Sigmoid colon (tissue), 7 donors: ENCODE results near the gene UGT1A6. TPM values are rescaled to one million over a fixed set of nuclear protein-coding genes. Genes with fewer than 3 reads are reported as not detected.
"Not testable (repeated sequence)": the region's sequence is repeated elsewhere in the genome, so short reads cannot be mapped to it uniquely, and the experiment has no call there.

Source experiments
- DNase-seq: peaks from one replicate; pipeline ENCODE4 v3.0.0-alpha.2; 2019
- H3K27ac ChIP-seq, 4 donors: fragments of 200-600 bp; sonication (generic); one replicate each; pipeline ENCODE4 v1.5.1; 2016 to 2019; ENCODE audit warnings: mild to moderate bottlenecking in 1 of 4
- H3K27me3 ChIP-seq, 3 donors: fragments of 200-600 bp; sonication (generic); one replicate each; pipeline ENCODE4 v1.5.1; 2019; ENCODE audit warnings: mild to moderate bottlenecking in 1 of 3
- H3K36me3 ChIP-seq, 4 donors: fragments of 200-600 bp; sonication (generic); one replicate each; pipeline ENCODE4 v1.5.1; 2016 to 2019
- H3K4me1 ChIP-seq, 4 donors: fragments of 200-600 bp; sonication (generic); one replicate each; pipeline ENCODE4 v1.5.1; 2017 to 2019
- H3K4me3 ChIP-seq, 4 donors: fragments of 200-600 bp; sonication (generic); one replicate each; pipeline ENCODE4 v1.5.1; 2017 to 2019; ENCODE audit warnings: mild to moderate bottlenecking in 2 of 4, moderate library complexity in 1 of 4
- H3K9me3 ChIP-seq, 4 donors: fragments of 200-600 bp in 3 of 4; sonication (generic) in 3 of 4; one replicate each; pipeline versions ENCODE4 v1.5.1 to v1.6.1; 2013 to 2019
- EP300 ChIP-seq, 4 donors: sonication (generic); formaldehyde crosslinking; IDR thresholded peaks; one replicate each; pipeline ENCODE4 v1.6.1; 2017; ENCODE audit warnings: antibody characterized with exemption in 4 of 4
- POLR2A ChIP-seq, 2 donors: fragments of 450-650 bp; IDR thresholded peaks; one replicate each; pipeline ENCODE4 v1.6.1; 2016; ENCODE audit warnings: antibody characterized with exemption in 2 of 2, mild to moderate bottlenecking in 2 of 2, moderate library complexity in 2 of 2
- POLR2AphosphoS5 ChIP-seq, 4 donors: sonication (generic); formaldehyde crosslinking; IDR thresholded peaks; one replicate each; pipeline ENCODE4 v1.6.1; 2017; ENCODE audit warnings: antibody characterized with exemption in 4 of 4
- WGBS, 2 donors: extraction: QIAGEN DNeasy Blood & Tissue Kit; methylation state at CpG; one replicate each; pipeline ENCODE4 v1.1.7; 2013; 5-methylcytosine and 5-hydroxymethylcytosine counted together
- intact Hi-C: fragments of 100-400 bp; cut with DNase I; formaldehyde crosslinking; loops from one replicate; pipeline ENCODE4 v1.15.1; 2023
- polyA plus RNA-seq, 3 donors: library from polyadenylated mRNA; stranded (reverse); fragments of 200-250 nt; gene quantifications; one replicate each; pipeline ENCODE4 v1.2.3, GENCODE V29; 2013
- total RNA-seq, 4 donors: library from RNA; depleted of rRNA; stranded (reverse); fragments of >200 nt; gene quantifications; one replicate each; pipeline ENCODE4 v1.1.0, GENCODE V29; 2016
- TF ChIP-seq, protein P1 (sequence below), 4 experiments: fragments of 450-650 bp in 3 of 4; fragments of 200-600 bp in 1 of 4; IDR thresholded peaks; one replicate each; pipeline ENCODE4 v1.5.1; 2016 to 2019; ENCODE audit warnings: antibody characterized with exemption in 4 of 4, mild to moderate bottlenecking in 3 of 4, moderate library complexity in 2 of 4
- donor health status: healthy with polysubstance abuse.
- donor health status: Bipolar disorder and iron deficiency.
- donor health status: healthy.

Gene UGT1A6
- total and polyA plus RNA-seq, 7 donors = 3.0 TPM; not detected in 6

GRCh38 chr2:233698740-233699139 is 6.0 kb downstream of the UGT1A6 start:
- intact Hi-C loops = no loop called here
- TF ChIP-seq POLR2AphosphoS5 (IDR thresholded peaks at IDR 0.05) (no peak), POLR2A (IDR thresholded peaks at IDR 0.05) (no peak), EP300 (IDR thresholded peaks at IDR 0.05) (no peak)
- TF ChIP-seq, protein P1, sequence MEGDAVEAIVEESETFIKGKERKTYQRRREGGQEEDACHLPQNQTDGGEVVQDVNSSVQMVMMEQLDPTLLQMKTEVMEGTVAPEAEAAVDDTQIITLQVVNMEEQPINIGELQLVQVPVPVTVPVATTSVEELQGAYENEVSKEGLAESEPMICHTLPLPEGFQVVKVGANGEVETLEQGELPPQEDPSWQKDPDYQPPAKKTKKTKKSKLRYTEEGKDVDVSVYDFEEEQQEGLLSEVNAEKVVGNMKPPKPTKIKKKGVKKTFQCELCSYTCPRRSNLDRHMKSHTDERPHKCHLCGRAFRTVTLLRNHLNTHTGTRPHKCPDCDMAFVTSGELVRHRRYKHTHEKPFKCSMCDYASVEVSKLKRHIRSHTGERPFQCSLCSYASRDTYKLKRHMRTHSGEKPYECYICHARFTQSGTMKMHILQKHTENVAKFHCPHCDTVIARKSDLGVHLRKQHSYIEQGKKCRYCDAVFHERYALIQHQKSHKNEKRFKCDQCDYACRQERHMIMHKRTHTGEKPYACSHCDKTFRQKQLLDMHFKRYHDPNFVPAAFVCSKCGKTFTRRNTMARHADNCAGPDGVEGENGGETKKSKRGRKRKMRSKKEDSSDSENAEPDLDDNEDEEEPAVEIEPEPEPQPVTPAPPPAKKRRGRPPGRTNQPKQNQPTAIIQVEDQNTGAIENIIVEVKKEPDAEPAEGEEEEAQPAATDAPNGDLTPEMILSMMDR (IDR thresholded peaks at IDR 0.05) = no peak
- Histone ChIP-seq H3K4me1 (no peaks in the 10 kb centered on the region), H3K27ac (no peak overlapping the region), H3K9me3 (no peaks in the 10 kb centered on the region), H3K36me3 (no peaks in the 10 kb centered on the region), H3K27me3 (no peaks in the 10 kb centered on the region), H3K4me3 (no peak overlapping the region)
- no peak for DNase-seq
- WGBS, 2 donors = 80 to 89% methylated on average over 4 of the region's 4 CpGs

DNA sequence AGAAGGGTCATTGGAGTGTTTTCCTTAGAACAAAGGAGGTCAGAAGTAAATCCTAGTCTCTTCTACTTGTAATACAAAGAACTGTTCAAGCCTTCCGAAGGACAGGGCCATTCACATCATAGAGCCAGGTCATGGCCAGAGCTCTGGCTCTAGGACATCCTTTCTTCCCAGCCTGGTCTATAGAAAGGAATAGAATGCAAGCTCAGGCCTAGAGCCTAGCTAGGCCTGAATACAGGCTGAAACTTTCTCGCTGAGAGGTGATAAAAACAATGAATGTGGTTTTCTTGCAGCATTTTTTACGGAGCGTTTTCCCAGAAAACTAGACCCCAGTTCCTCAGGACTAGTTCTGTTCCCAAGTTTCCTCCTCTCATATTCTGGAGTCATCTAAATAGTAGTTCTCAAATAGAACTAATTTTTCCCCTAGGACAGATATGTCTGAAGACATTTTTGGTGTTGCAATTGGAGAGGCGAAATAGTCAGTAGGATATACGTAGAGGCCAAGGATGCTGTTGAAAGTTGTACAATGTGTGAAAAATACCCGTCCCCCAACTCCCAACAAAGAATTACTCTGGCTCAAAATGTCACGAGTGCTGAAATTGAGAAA is 6.8 kb downstream of the UGT1A6 start:
- Histone ChIP-seq H3K9me3 (no peaks in the 10 kb centered on the region), H3K27ac (no peak overlapping the region), H3K4me1 (no peaks in the 10 kb centered on the region), H3K36me3 (no peaks in the 10 kb centered on the region), H3K4me3 (no peak overlapping the region), H3K27me3 (no peaks in the 10 kb centered on the region)
- DNase-seq = no peak
- intact Hi-C loops = no loop called here
- 88 to 91% methylated on average over 8 of the region's 8 CpGs for WGBS, 2 donors
- TF ChIP-seq EP300 (IDR thresholded peaks at IDR 0.05) (no peak), POLR2A (IDR thresholded peaks at IDR 0.05) (no peak), POLR2AphosphoS5 (IDR thresholded peaks at IDR 0.05) (no peak)
- TF ChIP-seq, protein P1 (IDR thresholded peaks at IDR 0.05) = no peak

- intact Hi-C loops = no loop called here
- no peak overlapping the region for H3K4me3 ChIP-seq
These were observed 7.4 kb downstream of the UGT1A6 start for GRCh38 chr2:233700028-233700635.

GRCh38 chr2:233700842-233701241 is 8.2 kb downstream of the UGT1A6 start:
- intact Hi-C loops, H3K27ac ChIP-seq, H3K4me3 ChIP-seq, DNase-seq, H3K36me3 ChIP-seq, H3K4me1 ChIP-seq, H3K9me3 ChIP-seq, H3K27me3 ChIP-seq: not testable (repeated sequence)
- WGBS, 2 donors = 75 to 86% methylated on average over 5 of the region's 5 CpGs

More at GRCh38 chr2:233700028-233700635, 7.4 kb downstream of the UGT1A6 start:
- no peak for TF ChIP-seq POLR2AphosphoS5 (IDR thresholded peaks at IDR 0.05)
- TF ChIP-seq POLR2A (IDR thresholded peaks at IDR 0.05) = no peak
- TF ChIP-seq EP300 (IDR thresholded peaks at IDR 0.05) = no peak
- no peaks in the 10 kb centered on the region for H3K9me3 ChIP-seq
- H3K27me3 ChIP-seq = no peaks in the 10 kb centered on the region
- H3K27ac ChIP-seq = no peak overlapping the region
- H3K4me1 ChIP-seq = no peaks in the 10 kb centered on the region
- H3K36me3 ChIP-seq = no peaks in the 10 kb centered on the region
- no peak for DNase-seq
- 6 to 33% methylated on average over 1 of the region's 1 CpG for WGBS, 2 donors

- DNase-seq = no peak
- Histone ChIP-seq H3K36me3 (no peaks in the 10 kb centered on the region), H3K27me3 (no peaks in the 10 kb centered on the region), H3K4me3 (no peak overlapping the region), H3K4me1 (no peaks in the 10 kb centered on the region), H3K27ac (no peak overlapping the region), H3K9me3 (no peaks in the 10 kb centered on the region)
- 73 to 80% methylated on average over 3 of the region's 3 CpGs for WGBS, 2 donors
- TF ChIP-seq EP300 (IDR thresholded peaks at IDR 0.05) (no peak), POLR2AphosphoS5 (IDR thresholded peaks at IDR 0.05) (no peak), POLR2A (IDR thresholded peaks at IDR 0.05) (no peak)
- TF ChIP-seq, protein P1 (IDR thresholded peaks at IDR 0.05) = no peak
- intact Hi-C loops = no loop called here
These were observed 9.5 kb downstream of the UGT1A6 start for GRCh38 chr2:233702238-233702637.
